Activated gamma-delta T cell (primary cell): ENCODE measurements around the gene KCNMA1.

Experiments
- DNase-seq: peaks from one replicate; lab custom pipeline; 2025; lab: John Stamatoyannopoulos, UW

Gene KCNMA1

DNA sequence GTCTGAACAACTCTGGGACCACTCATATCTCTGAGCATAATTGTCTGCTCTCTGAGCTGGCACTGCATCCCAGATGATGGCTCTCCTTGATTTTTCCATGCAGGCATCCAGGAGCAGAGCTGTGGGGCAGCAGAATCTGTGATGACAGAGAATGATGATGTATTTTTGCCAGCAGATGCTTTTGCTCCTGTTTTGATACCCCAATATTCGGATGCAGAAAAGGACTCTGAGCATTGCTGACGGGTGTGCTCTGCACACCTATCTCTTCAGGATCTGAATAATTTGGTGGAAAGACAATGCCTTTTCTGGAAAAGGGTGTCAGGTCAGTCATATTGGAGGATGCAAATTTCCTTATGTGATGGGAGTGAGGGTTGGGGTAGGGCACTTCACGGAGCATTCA lies 735.9 kb downstream of the KCNMA1 start:
- DNase-seq: no peak

DNA sequence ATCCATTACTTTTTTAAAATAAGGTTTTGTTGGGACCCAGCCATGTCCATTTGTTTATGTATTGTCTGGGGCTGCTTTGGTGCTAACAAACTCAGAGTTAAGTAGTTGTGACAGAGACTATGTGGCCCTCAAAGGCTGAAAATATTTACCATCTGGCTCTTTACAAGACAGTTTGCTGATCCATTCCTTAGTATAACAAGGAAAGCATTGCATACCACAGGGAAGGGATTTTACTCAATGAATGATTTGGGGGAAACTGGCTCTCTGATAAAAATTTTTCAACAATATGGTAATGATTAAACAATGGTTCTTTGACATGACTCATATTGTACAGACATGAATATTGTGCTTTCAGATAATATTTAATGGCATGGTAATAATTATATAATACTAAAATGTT lies 738.1 kb downstream of the KCNMA1 start:
- no peak for DNase-seq

DNA sequence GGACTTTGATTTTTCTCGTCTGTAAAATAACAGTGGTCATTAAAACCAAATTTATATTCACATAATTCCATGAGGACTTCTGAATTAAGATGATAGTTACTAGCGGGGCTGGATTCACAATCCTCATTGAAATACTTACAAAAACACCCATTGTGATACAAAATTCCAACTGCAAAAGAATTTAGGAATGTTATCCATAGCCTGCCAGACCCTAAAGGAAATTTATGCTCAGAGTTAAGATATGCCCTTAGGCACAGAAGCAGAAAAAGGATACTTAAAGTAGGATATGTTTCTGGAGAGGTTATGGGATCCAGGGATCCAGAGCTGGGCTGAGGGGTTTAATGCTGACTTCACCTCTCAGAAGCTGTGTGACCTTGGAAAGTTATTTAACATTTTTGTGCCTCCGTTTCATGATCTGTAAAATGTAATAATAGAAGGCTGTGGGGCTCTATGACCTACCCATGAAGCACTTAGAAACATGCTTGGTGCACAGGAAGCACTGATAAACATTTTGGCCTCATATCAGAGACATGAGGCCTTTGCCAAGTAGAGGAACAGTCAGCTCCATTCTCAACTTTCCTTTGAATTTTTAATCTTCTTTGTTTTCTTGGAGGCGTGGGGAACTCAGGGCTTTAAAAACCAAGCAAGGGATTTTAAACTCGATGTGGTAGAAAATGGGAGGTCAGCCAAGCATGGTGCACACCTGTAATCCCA lies 744.7 kb downstream of the KCNMA1 start:
- no peak for DNase-seq

DNA sequence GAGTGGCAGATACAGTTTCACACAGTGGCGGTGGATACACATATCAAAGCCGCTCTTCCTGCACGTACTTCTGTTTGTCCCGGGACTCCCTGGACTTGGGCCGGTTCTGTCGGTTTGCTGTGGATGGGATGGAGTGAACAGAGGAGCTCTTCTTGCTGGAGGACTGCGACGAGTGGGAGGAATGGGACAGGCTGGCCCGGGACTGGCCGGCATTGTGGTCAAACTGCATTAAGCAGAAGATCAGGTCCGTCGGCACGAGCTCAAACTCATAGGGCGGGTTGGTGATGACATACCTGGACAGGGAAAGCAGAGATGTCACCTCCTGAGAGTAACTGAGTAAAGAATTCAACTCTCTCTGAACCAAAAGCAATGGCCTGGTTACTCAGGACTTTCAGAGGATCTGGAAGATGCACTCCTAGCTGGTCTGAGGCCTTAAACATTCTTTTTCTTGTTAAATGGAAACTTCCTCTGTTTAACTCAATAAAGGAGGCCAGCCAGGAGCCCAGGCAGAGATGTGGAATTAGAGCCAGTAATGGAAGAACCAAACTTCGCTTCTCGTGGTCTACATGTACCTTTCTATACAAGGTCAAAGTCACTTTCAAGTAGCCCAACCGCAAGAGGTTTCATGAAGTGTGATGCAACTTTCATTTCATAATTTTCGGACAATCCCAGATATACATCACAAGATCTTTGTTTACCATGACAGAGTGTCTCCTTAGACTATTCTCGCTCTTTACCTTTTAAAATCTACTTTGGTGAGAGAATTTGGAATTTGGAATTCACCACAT lies 750.2 kb downstream of the KCNMA1 start:
- no peak for DNase-seq

DNA sequence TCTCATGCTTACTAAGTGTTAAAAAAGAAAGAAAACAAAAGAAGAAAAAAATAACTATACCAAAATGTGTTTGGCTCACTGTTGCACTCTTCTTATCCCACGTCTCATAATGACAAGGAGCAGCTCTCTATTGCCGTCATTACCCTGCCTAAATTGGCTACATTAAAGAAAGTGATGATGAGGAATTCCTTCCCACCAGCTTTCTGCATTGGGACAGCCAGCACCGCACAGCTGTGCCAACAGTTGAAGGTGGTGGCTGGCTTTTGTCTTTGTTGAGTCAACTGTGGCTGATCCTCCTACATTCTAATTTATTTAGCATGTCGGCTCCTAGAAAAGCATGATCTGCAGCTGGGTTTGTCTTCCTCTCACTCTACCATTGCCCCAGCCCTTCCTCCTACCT lies 751.8 kb downstream of the KCNMA1 start:
- no peak for DNase-seq

DNA sequence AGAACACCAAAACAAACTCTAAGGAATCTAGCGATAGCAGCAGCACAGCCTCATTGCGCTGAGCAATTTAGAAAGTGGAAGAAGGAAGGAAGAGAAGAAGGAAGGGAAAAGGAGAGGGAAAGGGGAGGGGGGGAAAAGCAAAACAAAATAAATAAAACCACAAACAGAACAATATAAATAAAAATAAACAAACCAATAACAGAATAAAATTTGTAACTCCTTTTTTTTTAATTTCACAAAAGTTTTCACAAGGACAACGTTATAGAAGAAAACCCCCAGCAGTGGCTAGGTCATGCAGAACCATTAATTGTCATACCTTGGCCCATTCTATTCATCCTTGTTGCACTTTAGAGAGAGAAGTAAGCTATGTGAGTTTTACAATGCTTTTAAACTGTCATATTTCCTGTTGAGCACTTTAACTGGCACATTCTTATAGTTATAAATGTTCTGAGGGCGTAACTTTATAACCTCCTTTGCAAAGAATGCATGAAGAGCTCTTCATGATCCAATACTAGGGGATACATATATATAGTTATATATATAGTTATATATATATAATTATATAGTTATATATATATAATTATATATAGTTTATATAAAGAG lies 752.8 kb downstream of the KCNMA1 start:
- DNase-seq: no peak

DNA sequence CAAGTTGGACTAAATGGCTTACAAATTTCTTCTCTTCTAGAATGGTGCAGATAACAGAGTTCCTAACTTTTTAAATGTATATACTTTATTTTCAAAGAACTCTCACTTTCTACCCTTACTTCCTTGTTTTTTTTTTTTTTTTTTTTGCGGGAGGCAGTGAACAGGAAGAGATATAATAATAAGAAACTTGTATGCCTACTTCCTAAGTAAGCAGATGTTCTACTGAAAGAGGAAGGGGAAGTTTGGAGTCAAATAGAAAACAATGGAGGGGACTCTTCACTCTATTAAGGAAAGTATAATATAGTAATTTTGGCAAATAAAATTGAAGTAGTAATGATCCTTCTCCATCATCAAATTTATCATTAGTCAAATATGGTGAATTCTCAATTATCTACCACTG lies 754.0 kb downstream of the KCNMA1 start:
- DNase-seq: no peak

DNA sequence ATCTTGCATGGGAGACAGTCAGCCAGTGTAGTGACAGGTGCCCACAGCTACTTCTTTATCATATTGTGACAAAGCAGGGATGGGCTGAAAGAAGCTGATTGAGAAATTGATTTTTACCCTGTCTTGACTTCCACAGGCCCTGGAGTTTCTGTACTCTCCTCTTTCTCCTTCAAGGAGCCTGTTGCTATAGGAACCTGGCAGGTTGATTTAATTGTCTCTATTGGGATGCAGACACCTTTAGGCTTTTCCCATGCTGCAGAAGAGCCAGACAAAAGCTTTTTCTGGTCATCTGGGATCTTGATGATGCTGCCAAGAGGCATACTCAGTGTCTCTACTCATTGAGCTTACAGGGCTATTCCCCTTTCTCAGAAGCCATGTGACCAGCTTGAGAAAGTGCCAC lies 754.8 kb downstream of the KCNMA1 start:
- DNase-seq: no peak

DNA sequence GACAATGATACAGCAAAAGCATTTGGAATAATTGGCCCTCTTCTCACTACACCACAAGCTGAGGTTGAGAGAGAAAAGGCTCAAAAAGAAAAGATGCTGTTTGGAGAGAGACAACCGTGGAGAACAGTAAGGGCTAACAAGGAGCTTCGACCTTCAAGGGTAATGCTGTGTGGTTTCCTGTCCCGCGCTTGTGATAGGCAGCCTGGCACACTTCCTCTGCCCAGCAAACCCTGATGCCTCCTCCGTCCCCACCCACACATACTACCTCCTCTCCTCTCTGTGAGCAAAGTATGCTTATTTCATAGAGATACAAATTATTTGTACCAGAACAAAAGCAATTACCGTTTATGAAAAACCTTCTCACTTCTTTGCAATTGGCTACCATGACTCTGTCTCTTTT lies 755.4 kb downstream of the KCNMA1 start:
- no peak for DNase-seq

DNA sequence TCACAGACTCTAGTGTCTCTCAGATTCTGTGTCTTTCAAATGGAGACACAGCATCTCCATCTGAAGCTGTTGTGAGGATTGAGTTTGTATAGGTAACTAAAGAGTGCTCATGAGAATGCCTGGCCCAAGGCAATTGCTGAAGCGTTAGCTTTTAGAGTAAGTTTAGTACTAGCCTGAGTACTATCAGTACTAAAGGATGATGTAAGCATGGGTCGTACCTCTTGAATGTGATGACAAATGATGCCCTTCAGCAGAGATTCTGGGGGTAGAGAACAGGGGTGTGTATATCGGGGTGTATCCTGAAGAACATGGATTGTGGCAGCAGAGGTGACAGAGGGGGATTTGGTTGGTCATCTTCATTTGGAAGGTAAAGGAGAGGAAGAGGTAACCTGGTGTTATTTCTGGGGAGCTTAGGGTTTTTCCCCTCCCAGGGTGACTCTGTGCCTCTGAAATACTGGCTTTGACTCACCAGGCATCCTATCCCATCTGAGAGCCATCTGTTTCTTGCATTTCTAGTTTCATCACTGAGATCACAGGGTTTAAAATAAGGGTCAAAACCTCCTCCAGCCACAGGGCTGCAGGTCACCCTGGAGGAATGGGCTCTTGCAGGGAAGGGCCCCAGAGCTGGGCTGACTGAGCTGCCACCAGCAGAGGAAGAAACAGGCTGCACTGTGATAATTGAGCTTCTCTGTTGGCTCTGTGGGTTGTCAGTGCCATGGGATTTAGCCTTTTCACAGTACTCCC lies 756.0 kb downstream of the KCNMA1 start:
- no peak for DNase-seq

DNA sequence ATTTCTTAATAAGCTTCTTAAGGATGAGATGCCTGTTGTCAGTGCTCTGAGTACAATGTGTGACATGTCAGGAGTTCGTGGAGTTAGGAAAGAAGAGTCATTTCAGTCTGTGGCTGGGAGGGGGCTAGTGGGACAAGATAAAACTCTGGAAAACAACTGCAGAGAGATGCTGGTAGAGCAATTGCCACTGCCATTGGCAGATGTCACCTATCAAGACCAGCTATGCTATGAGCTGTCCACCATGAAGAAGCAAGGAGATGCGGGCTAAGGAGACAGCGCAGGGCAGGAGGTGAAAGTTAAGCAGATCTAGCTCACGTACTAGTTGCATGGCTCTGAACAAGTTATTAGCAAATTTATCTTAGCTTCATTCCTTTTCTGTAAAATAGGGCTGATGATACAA lies 756.7 kb downstream of the KCNMA1 start:
- no peak for DNase-seq

DNA sequence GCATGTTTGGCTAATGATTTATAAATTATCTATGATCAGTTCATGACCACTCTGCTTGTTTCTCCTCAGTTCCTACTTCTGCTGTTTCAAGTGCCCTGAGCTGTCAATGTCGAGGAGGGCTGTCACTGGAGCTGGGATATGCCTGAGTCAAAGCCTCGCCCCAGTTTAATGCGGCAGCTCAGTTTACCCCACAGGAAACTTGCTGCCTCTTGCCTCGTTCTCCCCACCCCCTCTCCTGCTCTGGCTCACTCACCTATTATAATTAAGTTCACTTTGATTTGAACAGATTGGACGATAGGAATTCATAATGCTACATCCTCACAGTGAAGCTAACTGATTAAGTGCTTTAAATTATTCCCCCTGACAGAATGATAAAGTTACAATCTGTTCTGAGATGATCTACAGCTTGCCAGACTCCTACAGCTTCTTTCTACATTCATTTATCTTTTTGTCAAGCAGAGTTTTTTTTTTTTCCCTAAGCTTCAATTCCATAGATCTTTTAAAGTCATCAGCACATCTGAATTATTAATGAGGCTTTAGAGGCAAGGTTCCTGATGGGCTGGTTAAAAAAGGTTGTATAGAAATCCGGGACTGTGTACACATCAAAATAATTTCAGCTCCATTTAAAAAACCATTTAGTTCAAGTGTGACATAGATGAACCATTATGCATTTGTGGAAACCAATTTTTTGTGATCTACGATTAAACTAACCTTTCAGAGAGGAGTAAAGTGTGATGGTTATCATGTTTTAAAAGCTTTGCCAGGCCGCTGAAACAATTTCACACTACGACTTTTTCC lies 758.3 kb downstream of the KCNMA1 start:
- no peak for DNase-seq

DNA sequence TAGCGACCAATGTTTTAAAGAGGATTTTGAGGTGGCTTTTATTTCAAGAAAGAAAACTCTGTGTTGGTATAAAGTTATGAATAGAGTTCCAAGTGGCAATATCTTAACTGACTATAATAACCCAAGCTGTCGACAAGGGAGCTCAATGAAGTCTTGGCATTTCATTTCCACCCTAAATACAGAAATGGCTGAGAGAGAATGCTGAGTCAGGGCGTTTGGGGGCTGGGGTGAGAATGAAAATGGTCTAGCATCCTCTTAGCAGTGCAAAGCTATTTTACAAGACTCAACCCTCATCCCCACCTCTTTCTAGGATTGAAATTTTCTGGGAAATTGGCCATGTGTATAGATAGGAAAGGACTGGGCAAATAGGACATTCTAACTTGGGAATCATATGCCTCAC lies 759.1 kb downstream of the KCNMA1 start:
- DNase-seq: no peak

DNA sequence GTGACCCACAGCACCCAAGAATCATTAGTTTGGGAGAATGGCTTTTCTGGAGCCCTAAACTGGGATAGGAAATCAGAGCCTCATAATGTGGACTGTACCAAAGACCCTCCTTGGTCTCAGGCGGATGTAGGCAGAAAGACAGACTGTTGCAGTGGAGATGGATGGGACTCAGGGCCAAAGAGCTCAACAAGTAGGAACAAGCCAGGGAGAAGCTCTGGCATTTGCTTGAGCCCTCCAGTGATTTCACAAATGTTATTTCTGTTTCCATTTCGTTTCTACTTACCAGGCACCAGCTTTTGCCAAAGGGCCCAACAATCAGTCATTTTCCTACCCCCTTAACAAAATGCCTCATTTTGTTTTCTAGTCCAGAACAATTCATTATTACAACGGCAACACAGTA lies 762.7 kb downstream of the KCNMA1 start:
- no peak for DNase-seq

DNA sequence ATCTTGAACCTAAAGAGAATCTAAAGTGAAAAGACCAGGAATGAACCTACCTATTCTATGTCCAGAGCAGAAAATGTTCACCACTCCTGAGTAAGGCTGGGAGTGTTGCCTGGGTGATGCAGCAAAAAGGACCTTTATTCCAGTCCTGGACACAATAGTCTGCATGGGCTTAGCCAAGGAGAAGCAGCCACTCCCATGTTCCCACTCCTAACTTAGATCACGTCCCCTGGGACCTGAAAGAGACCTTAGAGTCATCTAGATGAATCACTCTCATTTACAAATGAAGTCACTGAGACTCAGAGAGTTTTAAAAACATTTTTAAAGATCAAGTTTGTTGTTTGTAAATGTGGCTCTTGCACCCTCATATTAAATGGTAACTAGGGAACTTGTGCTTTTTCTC lies 763.4 kb downstream of the KCNMA1 start:
- no peak for DNase-seq

DNA sequence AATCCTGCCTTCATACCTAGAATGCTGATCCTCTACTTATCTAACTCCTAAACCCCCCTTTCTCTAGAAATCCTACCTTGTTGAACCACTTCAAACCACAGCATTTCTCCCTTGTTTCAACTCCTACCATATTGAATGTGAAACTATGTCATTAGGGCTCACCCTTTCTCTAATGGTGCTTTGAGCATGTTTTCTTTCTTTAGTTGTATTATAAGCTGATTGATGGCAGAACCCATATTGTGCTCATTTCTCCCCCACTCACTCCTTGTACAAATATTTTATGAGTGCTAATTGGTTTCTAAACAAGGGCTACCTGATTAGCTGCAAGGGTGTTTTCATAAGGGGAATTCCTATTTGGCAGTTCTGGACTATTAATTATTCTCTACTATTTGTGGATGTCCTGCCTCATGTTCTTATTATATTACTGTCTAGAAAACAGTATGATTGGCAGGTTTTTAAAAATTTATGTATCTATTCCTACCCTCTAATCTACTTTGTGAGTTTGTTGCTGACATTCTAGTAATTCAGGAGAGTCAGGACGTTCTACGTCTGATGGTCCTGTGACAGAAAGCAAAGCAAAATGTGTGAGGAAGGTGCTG lies 765.8 kb downstream of the KCNMA1 start:
- no peak for DNase-seq

DNA sequence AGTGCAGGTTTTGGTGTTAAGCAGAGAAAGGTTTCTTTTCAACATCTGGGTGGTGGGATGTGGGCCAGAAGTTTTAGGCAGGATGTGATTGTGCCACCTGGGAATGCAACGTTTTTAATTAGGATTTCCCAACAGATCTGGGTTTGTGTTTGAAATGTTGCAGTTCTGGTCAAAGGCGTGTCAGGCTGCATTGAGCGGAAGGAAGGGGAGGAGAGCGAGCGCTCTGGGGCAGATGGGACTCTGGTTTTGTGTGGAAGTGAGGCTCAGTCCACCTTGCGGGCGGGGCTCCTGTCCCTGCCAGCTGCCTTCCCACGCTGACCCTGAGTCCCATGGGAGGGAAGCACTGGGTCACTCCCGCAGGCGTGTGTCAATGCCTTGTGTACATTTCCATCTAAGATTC lies 767.7 kb downstream of the KCNMA1 start:
- no peak for DNase-seq

DNA sequence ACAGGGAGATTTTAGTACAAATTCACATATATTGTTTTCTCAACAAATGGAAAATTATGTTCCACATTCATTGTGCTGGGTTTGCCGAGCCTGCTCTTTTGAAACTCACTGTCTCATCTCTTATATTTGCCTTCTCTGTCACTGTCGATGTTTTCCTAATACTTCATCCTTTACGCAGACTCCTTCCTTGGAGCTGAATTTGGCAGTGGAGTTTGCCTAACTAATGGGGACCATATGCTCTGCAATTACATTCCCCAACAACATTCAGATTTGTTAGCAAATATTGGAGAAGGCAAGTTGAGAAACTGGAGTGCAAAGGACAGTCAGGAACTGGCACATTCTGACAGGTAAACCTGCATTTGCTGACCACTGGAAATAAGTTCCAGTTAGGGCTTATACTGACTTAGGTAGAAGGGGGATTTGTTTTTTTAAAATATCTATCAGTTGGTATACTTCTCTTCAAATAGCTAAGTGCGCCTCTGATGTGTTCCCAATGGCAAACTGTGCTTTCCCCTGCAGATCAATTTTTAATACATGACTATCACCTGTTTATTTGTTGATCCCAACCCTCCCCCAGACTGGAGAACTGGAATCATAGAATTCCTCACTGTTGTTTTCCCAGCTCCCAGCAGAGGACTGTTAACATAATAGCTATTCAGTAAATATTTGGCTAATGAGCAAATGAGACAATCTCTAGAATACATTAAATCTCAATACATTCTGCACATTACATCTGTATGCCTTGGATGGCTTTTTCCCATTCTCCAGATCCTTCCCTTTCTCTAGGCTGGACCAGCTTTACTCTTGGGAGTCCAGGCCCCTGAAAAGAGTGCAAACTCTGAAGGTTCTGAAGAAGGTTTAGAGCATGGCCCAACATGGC lies 769.3 kb downstream of the KCNMA1 start:
- DNase-seq: no peak

DNA sequence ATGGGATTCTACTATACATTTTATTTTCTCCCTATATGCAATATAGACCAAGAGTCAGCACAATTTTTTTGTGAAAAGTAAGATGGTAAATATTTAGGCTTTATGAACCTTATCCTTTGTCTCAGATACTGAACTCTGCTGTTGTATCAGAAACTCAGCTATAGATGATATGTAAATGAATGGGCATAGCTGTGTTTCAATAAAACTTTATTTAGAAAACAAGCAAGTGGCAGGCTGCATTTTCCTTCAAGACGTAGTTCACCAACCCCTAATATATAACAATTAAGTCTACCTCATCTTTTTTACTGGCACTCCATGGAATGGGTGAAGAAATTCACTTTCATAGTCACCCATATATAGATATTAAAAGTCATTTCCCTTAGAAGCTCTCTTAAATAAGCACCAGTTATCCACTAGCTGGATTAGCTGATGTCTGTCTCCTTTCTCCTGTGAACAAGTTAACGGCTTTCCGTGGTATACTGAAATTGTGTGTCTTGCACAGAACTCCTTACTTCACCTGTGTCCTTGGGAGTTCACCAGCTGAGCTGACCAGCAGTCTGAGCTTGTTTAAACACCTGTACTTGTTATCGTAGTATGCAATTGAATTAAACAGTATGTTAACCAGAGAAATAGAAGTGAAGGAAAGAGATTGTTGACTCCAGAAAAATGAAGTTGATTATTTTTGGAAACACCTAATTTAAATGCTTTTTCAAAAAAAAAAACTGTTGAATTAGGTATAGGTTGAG lies 770.6 kb downstream of the KCNMA1 start:
- DNase-seq: no peak

DNA sequence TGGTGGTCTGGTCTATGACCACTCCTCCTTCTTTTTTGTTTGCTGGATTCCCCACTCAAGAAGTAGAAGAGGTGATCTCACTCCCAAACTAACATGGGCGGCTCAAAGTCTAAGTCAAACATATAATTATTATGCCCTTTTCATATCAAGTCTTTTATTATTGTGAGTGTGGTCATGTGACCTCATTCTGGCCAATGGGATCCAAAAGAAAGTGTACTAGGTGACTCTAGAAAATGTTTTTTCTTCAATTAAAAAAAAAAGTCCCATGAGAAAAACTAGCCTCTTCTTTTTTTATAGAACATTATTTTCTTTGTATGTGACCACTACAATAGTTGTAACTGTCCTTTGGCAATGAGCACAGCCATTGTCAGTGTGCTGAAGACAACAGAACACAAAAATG lies 772.7 kb downstream of the KCNMA1 start:
- no peak for DNase-seq
